Activated naive CD4-positive, alpha-beta T cell (primary cell): Measurements from ENCODE around the gene KPNA6.

Experiments
- DNase-seq, 4 experiments: peaks; one replicate each; lab custom pipeline; 2025; lab: John Stamatoyannopoulos, UW

The KPNA6 gene

DNA sequence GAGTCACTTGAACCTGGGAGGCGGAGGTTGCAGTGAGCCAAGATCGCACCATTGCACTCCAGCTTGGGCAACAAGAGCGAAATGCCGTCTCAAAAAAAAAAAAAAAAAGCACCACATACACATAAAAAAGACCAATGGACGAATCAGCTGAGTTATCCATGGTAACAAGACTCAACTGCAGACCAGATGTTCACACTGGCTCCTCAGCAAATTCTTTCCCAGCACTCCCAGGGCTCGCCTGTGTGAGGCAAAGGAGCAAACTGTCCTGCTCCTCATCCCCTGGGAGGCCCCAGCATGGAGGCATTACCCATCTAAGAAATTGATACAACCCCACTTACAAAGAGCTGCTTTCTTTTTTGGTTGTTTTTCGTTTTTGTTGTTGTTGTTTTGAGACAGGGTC, 111.2 kb downstream of the KPNA6 start:
- no peak for DNase-seq

DNA sequence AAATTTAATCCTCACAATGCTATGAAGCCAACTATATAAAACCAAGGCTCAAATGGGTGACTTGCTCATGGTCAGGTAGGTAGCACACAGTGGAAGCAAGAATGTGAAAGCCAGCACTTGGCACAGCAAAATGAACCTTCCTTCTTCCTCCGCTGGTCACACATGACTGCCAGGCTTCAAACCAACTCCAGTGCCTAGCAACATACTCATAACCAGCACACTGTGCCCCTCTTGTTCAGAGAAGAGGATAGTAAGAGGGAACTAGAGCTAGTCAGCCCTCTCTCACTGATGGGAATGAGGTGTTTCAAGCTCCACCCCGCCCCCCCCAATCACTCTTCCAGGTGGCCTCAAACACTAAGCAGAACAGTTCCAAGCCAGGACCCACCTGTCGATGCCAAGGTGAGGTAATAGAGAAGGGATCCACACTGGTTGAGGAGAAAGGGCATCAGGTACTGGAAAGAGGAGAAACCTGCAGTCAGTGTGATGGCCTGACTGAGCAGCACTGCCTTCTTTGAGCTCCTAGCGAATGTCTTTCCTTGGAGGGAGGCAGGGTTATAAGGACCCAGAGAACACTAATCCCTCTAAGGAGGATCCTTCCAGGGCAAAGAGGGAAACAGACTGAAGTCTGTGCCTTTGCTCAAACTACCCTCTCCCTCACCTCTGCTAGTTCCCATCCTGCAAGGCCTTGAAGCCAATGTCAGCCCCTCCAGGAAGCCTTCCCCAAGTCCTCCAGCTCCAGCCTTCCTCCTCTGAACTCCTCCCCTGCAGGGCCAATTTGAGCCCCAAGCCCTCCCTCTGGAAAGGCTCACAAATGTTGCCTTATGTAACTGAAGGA, 113.1 kb downstream of the KPNA6 start:
- DNase-seq = no peak

DNA sequence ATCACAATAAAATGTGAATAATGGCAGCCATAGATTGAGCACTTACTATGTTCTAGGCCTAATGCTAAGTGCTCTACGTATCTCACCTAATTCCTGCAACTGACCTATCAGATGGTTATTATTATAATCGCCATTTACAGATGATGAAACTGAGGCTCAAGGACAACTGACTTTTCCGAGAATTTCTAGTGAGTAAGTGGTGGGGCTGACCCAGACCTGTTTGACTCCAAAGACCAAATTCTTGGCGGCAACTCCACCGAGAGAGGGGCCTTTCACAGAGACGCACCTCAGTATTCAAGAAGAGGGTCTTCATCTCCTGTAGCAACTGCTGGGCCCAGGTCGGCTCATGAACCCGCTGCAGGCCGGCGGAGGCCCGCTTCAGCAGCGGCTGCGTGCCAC, 113.7 kb downstream of the KPNA6 start:
- DNase-seq = no peak

DNA sequence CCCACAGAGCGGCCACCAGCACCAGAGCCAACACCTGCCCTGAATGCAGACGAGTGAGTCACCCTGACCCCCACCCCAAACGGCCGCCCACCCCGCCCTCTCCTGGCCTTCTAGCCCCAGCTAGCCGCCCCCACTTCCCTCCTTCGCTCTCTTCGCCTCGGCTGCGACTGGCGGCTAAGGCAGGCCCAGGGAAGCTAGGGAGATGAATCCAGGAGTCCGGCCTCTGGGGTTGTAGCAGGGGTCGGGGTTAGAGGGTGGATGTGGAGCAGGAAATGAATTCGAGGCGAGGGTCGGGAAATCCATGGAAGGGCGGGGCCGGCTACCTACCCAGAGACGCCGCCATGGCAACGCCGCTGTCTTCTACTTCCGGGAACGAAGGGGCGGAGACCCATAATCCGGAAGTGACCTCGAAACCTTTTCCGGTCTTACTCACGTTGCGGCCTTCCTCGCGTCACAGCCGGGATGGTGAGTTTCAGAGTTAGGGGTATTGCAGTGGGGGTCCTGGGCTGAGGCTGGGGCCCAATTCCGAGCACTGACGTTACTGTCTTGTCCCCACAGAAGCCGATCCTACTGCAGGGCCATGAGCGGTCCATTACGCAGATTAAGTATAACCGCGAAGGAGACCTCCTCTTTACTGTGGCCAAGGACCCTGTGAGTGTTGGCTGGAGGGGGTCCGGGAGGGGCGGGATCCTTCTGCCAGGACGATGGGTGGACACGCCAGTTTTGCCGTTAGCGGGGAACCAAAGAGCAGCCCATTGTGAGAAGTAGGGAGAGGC, 114.3 kb downstream of the KPNA6 start, which contains the start of the genes EIF3I and TMEM234:
EIF3I (plus strand) TSS at position 428 of the 776 bp plus-strand sequence; CDS start at position 463, 35 bp downstream.
TMEM234 (minus strand) TSS at position 374 of the 776 bp plus-strand sequence; CDS start at position 343, 31 bp downstream.
- peak; percentile 61 to 83 (median 74) for DNase-seq

DNA sequence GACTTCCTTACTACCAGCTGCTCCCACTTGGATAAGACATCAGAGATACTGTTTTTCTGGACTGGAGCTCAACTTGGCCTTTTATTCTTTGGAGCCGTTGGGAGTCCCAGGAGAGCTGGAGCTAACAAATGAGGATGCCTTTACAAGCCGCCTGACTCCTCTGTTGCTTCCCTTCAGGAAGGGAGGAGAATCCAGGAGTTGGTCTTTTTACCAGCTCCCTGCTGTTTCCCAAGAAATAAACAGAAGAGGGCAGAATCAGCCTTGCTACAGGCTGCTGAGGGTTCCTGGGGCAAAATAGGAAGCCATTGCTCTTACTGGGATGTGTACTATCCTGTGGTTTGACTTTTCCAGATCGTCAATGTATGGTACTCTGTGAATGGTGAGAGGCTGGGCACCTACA, 115.8 kb downstream of the KPNA6 start:
- DNase-seq = no peak

DNA sequence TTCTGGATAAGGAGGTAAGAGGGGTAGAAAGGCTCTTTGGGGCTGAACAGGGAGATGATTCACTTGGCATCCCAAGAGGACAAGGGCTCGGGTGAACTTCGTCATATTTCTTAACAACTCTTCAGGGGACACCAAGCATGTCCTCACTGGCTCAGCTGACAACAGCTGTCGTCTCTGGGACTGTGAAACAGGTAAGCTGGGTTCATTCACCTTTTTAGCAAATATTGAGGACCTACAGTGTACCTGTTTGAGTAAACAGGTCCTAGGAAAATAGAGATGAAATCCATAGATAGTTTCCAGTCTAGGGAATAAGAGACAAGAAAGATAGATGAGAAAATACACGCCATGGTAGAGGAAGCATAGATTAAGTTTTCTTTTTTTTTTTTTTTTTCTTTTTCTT, 116.4 kb downstream of the KPNA6 start:
- no peak for DNase-seq
